Measurements from ENCODE around the gene PCGF3.

DNA sequence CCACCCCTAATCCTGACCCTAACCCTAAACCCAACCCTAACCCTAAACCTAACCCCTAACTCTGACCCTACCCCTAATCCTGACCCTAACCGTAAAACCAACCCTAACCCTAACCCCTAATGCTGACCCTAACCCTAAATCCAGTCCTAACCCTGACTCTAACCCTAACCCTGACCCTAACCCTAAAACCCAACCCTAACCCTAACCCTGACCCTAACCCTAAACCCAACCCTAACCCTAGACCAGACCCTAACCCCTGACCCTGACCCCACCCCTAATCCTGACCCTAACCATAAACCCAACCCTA is 708 bp upstream of the PCGF3 start:
- TF ChIP-seq ZBTB33 (IDR thresholded peaks at IDR 0.05) (no peak), SP1 (IDR thresholded peaks at IDR 0.05) (no peak), GABPA (IDR thresholded peaks at IDR 0.05 in 1 of 2, conservative IDR thresholded peaks at IDR 0.05 in 1 of 2) (no peak)
- TF ChIP-seq, protein P1, sequence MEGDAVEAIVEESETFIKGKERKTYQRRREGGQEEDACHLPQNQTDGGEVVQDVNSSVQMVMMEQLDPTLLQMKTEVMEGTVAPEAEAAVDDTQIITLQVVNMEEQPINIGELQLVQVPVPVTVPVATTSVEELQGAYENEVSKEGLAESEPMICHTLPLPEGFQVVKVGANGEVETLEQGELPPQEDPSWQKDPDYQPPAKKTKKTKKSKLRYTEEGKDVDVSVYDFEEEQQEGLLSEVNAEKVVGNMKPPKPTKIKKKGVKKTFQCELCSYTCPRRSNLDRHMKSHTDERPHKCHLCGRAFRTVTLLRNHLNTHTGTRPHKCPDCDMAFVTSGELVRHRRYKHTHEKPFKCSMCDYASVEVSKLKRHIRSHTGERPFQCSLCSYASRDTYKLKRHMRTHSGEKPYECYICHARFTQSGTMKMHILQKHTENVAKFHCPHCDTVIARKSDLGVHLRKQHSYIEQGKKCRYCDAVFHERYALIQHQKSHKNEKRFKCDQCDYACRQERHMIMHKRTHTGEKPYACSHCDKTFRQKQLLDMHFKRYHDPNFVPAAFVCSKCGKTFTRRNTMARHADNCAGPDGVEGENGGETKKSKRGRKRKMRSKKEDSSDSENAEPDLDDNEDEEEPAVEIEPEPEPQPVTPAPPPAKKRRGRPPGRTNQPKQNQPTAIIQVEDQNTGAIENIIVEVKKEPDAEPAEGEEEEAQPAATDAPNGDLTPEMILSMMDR (IDR thresholded peaks at IDR 0.05; ENCODE audit: low read depth, low read length, missing input control), result no peak
- TF ChIP-seq, protein P2, sequence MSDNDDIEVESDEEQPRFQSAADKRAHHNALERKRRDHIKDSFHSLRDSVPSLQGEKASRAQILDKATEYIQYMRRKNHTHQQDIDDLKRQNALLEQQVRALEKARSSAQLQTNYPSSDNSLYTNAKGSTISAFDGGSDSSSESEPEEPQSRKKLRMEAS (IDR thresholded peaks at IDR 0.05), result no peak
